Right cardiac atrium (tissue), 5 donors: ENCODE measurements around the gene CDC73. TPM values are rescaled to one million over a fixed set of nuclear protein-coding genes. Genes with fewer than 3 reads are reported as not detected.

ENCODE experiments used
- ATAC-seq, 2 donors: fragments of 200-7000 bp; cut with Tn5 transposase; one replicate each; pipeline versions ENCODE4 v1.8.0 to v1.9.1; 2020; ENCODE audit warnings: moderate library complexity in 2 of 2, mild to moderate bottlenecking in 1 of 2
- DNase-seq, 3 donors: peaks; one replicate each; pipeline ENCODE4 v3.0.0-alpha.2; 2020
- H3K27ac ChIP-seq: one replicate; pipeline ENCODE4 v1.5.1; 2013; ENCODE audit warnings: mild to moderate bottlenecking, low read length, control low read depth, moderate library complexity
- H3K27me3 ChIP-seq: one replicate; pipeline ENCODE4 v1.6.1; 2013; ENCODE audit not compliant: control insufficient read depth, insufficient read depth
- H3K4me1 ChIP-seq: one replicate; pipeline ENCODE4 v1.6.1; 2013; ENCODE audit warnings: low read length; ENCODE audit not compliant: control insufficient read depth, insufficient read depth
- H3K4me3 ChIP-seq: one replicate; pipeline ENCODE4 v1.5.1; 2013; ENCODE audit warnings: low read length, control low read depth
- H3K9me3 ChIP-seq: one replicate; pipeline ENCODE4 v1.6.1; 2013; ENCODE audit warnings: low read length; ENCODE audit not compliant: control insufficient read depth
- WGBS: extraction: QIAGEN DNeasy Blood & Tissue Kit; methylation state at CpG from one replicate; pipeline ENCODE4 v1.1.7; 2013; 5-methylcytosine and 5-hydroxymethylcytosine counted together
- intact Hi-C, 4 donors: fragments of 100-400 bp; cut with DNase I; formaldehyde crosslinking; loops; one replicate each; pipeline versions ENCODE4 v1.11.0 to v1.14.0; 2022 to 2023
- polyA plus RNA-seq: library from polyadenylated mRNA; stranded (reverse); fragments of 200-250 nt; gene quantifications from one replicate; pipeline ENCODE4 v1.2.3, GENCODE V29; 2013
- total RNA-seq, 4 donors: library from RNA; stranded (reverse); fragmentation: NEBNext Ultra II Directional; extraction: Animal tissue kit (Norgen Biotek cat#: 25700); gene quantifications; one replicate each; pipeline ENCODE4 v1.2.1, GENCODE V29; 2021
- donor health status: healthy with polysubstance abuse.
- donor health status: DM: no; HTN: yes; CAD: no.
- donor health status: DM: no; HTN: no; CAD: no.
- donor health status: DM: no; HTN: yes; CAD: no; lungs with severe emphysema.
- donor health status: DM: yes; HTN: yes; CAD: no.

Gene CDC73
- total and polyA plus RNA-seq, 5 donors = 12.4 to 60.9 (median 55.2) TPM

GRCh38 chr1:193103759-193104501 lies 17.9 kb upstream of the CDC73 start:
- intact Hi-C loops = loop anchor here in 1 of 4 donors (2.0 kb wide), 1 partner anchor 17 kb away; no protein-coding TSS in a partner anchor
- Histone ChIP-seq H3K27ac (peak overlapping the region; percentile 96), H3K27me3 (no peaks in the 10 kb centered on the region), H3K4me1 (no peaks in the 10 kb centered on the region), H3K4me3 (peak overlapping the region; percentile 69), H3K9me3 (no peaks in the 10 kb centered on the region)
- 33% methylated on average over 9 of the region's 9 CpGs for WGBS
- no peak for ATAC-seq
- DNase-seq = no peak

DNA sequence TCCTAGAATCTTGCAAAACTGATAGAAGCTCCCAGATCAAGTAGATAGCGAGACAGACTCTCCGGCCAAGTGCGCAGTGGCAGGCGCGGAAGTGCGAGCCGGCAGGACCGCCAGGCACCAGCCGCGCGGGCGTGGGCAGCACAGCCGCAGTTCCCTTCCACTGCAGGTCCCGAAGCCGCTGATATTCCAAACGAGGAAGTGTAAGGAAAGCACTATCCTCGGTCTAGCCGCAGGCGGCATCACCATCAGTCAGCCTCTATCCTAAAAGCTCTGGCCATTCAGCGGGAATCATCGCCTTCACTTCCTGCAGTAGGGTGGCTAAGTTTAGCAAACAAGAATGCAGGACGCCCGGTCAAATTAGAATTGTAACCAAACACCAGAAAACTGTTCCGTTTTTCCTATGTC lies 17.3 kb upstream of the CDC73 start:
- no peaks in the 10 kb centered on the region for H3K4me1 ChIP-seq
- intact Hi-C loops = loop anchor here in 1 of 4 donors (2.0 kb wide), 1 partner anchor 16 kb away; no protein-coding TSS in a partner anchor
- H3K9me3 ChIP-seq = no peaks in the 10 kb centered on the region
- peak overlapping the region; percentile 96 for H3K27ac ChIP-seq
- DNase-seq (peak; percentile 57 to 84 (median 78)), ATAC-seq (peak; percentile 65 to 74)
- WGBS = under 1% methylated on average over 24 of the region's 24 CpGs
- peak overlapping the region; percentile 69 for H3K4me3 ChIP-seq
- no peaks in the 10 kb centered on the region for H3K27me3 ChIP-seq

- Histone ChIP-seq H3K9me3 (no peaks in the 10 kb centered on the region), H3K27me3 (no peaks in the 10 kb centered on the region), H3K4me1 (no peaks in the 10 kb centered on the region), H3K4me3 (peak within 1 kb of the TSS; percentile 69), H3K27ac (peak within 1 kb of the TSS; percentile 96)
- ATAC-seq (peak; percentile 99), DNase-seq (peak; percentile 88 to 95 (median 94))
- WGBS = under 1% methylated on average over 73 of the region's 73 CpGs
- intact Hi-C loops = loop anchor here in 1 of 4 donors (2.0 kb wide), 1 partner anchor 16 kb away; no protein-coding TSS in a partner anchor
These were observed 16.7 kb upstream of the CDC73 start, which contains the start of gene GLRX2 for GRCh38 chr1:193104907-193105820. Gene GLRX2 (minus strand): TSS chr1:193105414. CDS start chr1:193105382, 32 bp downstream.

- no peak for ATAC-seq
- DNase-seq = no peak
- no peaks in the 10 kb centered on the region for H3K27me3 ChIP-seq
- H3K4me1 ChIP-seq = no peaks in the 10 kb centered on the region
- H3K9me3 ChIP-seq = no peaks in the 10 kb centered on the region
- 44% methylated on average over 4 of the region's 4 CpGs for WGBS
- H3K27ac ChIP-seq = no peak overlapping the region
- intact Hi-C loops = loop anchor here in 1 of 4 donors (2.0 kb wide), 1 partner anchor 15 kb away; no protein-coding TSS in a partner anchor
- H3K4me3 ChIP-seq = peak overlapping the region; percentile 69
These were observed 16.0 kb upstream of the CDC73 start for GRCh38 chr1:193105821-193106177.

DNA sequence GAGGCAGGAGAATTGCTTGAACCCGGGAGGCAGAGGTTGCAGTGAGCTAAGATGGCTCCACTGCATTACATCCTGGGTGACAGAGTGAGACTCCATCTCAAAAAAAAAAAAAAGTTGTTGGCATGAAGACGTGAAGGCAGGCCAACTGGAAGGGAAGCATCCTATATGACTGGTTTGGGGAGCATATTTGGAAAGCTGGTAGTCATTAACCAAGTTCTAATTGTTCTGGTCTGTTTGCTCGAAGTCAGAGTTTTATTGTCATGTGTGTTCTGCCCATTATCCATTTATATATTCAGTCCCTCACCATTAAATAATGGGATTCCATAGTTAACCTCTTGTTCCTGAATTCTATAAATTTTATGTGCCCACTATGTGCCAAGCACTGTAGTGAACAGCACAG lies 13.4 kb upstream of the CDC73 start:
- H3K27ac ChIP-seq = no peak overlapping the region

DNA sequence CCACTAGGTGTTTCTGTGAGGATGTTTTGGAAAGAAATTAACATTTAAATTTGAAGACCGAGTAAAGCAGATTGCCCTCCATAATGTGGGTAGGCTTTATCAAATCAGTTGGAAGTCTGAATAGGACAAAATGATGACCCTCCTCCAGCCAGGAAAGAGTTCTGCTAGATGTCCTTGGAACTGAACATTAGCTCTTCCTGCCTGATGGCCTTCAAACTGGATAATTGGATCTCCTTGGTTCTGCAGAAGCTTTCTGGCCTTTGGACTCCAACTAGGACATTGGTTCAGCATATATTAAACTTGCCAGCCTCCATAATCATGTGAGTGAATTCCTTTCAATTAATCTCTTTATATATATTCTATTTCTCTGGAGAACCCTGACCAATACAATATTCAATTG lies 12.2 kb upstream of the CDC73 start:
- intact Hi-C loops = loop anchor here in 1 of 4 donors (10.0 kb wide), 1 partner anchor 635 kb away; no protein-coding TSS in a partner anchor
- H3K9me3 ChIP-seq = no peaks in the 10 kb centered on the region
- no peaks in the 10 kb centered on the region for H3K4me1 ChIP-seq
- 91% methylated on average over 1 of the region's 1 CpG for WGBS
- ATAC-seq = no peak
- no peak overlapping the region for H3K4me3 ChIP-seq
- DNase-seq = no peak
- H3K27me3 ChIP-seq = no peaks in the 10 kb centered on the region
- no peak overlapping the region for H3K27ac ChIP-seq

More for the DNA sequence above, 13.4 kb upstream of the CDC73 start:
- ATAC-seq (no peak), DNase-seq (no peak)
- no peak overlapping the region for H3K4me3 ChIP-seq
- H3K27me3 ChIP-seq = no peaks in the 10 kb centered on the region
- intact Hi-C loops = no loop called here
- whole genome bisulfite sequencing = 85% methylated on average over 3 of the region's 3 CpGs
- H3K4me1 ChIP-seq = no peaks in the 10 kb centered on the region
- H3K9me3 ChIP-seq = no peaks in the 10 kb centered on the region

GRCh38 chr1:193110246-193110645 lies 11.6 kb upstream of the CDC73 start:
- Histone ChIP-seq H3K4me1 (no peaks in the 10 kb centered on the region), H3K27ac (no peak overlapping the region), H3K4me3 (no peak overlapping the region), H3K27me3 (no peaks in the 10 kb centered on the region), H3K9me3 (no peaks in the 10 kb centered on the region)
- intact Hi-C loops = loop anchor here in 1 of 4 donors (10.0 kb wide), 1 partner anchor 635 kb away; no protein-coding TSS in a partner anchor
- WGBS = 97% methylated on average over 1 of the region's 1 CpG
- no peak for ATAC-seq
- no peak for DNase-seq

DNA sequence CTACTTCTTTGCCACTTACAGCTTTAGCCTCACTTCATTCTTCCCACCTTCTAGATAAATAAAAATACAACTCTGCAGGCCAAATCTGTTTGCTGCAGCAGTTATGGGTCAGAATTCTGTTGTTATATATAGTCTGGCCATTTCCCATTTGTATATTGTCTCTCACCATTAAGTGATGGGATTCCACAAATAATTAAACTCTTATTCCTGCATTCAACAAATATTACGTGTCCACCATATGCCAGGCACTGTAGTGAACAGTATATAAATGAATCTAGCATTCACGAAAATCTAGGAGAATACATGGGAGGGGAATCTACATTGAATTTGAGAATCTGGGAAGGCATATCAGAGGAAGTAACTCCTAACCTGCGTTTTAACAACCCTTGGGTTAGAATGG lies 11.0 kb upstream of the CDC73 start:
- no peaks in the 10 kb centered on the region for H3K27me3 ChIP-seq
- no peaks in the 10 kb centered on the region for H3K9me3 ChIP-seq

DNA sequence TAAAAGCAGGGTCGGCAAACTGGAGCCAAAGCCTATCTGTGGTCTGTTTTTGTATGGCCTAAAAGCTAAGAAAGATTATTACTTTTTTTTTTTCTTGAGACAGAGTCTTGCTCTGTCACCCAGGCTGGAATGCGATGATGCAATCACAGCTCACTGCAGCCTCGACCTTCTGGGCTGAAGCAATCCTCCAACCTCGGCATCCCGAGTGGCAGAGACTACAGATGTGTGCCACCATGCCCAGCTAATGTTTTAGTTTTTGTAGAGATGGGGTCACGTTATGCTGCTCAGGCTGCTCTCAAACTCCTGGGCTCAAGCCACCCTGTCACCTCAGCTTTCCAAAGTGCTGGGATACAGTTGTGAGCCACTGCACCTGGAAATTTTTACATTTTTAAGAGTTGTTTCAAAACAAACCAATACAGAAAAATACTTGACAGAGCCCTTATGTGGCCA lies 10.2 kb upstream of the CDC73 start:
- DNase-seq (peak; percentile 70 to 84 (median 79)), ATAC-seq (peak; percentile 80 to 86)
- WGBS = 28% methylated on average over 6 of the region's 6 CpGs
- no peaks in the 10 kb centered on the region for H3K9me3 ChIP-seq
- no peaks in the 10 kb centered on the region for H3K4me1 ChIP-seq
- H3K4me3 ChIP-seq = no peak overlapping the region
- intact Hi-C loops = loop anchor here in 1 of 4 donors (10.0 kb wide), 1 partner anchor 637 kb away; no protein-coding TSS in a partner anchor
- no peaks in the 10 kb centered on the region for H3K27me3 ChIP-seq
- H3K27ac ChIP-seq = peak overlapping the region; percentile 23

More for the DNA sequence above, 11.0 kb upstream of the CDC73 start:
- no peak for ATAC-seq
- H3K4me3 ChIP-seq = no peak overlapping the region
- intact Hi-C loops = loop anchor here in 1 of 4 donors (10.0 kb wide), 1 partner anchor 636 kb away; no protein-coding TSS in a partner anchor
- H3K4me1 ChIP-seq = no peaks in the 10 kb centered on the region
- WGBS = 82% methylated on average over 3 of the region's 3 CpGs
- H3K27ac ChIP-seq = no peak overlapping the region
- DNase-seq = no peak

DNA sequence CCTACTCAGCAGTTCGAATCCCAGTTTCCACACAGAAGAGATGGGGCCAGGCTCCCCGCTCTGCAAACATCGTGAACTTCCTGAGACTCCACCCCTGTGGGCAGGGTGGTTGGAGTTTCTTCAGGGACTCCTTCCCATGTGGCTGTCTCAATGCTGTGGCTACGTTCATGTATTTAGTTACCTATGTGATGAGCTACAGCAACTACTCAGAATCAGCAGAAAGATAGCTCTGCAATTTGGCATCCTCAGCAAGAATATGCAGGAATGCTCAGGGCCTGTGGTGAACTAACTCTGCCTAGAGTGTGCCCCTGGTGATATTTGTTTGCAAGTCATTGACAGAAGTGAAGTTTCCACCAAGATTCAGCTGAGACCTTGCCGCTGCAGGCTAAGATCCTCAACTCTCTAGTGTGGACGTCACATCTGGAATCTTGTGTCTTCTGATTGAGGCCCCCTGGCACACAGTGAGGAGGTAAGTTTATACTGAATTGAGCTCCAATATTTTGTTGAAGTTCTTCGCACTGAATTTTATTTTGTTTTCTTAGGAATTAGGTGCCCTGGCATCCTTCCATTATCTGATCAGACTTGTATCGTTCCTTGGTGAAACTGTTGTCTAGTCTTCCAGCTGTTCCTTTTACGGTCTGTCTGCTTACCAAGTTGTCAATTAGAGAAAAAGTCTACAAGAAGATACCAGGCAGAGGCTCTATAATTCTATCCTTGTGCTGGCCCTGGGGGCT lies 8.4 kb upstream of the CDC73 start:
- H3K4me3 ChIP-seq = no peak overlapping the region
- no peaks in the 10 kb centered on the region for H3K4me1 ChIP-seq
- no peak for DNase-seq
- WGBS = 78% methylated on average over 9 of the region's 9 CpGs
- H3K9me3 ChIP-seq = no peaks in the 10 kb centered on the region
- no peak overlapping the region for H3K27ac ChIP-seq
- intact Hi-C loops = loop anchor here in 1 of 4 donors (10.0 kb wide), 1 partner anchor 639 kb away; no protein-coding TSS in a partner anchor
- H3K27me3 ChIP-seq = no peaks in the 10 kb centered on the region
- no peak for ATAC-seq
